HG02938 (cell line): Measurements from ENCODE around the gene YPEL4.

Source experiments
- ATAC-seq: cut with Tn5 transposase; IDR thresholded peaks from one replicate; pipeline ENCODE4 v1.9.1; 2021; ENCODE audit warnings: mild to moderate bottlenecking, moderate library complexity; ENCODE audit not compliant: unreplicated experiment

YPEL4 gene

GRCh38 chr11:57651408-57651807 is 1.7 kb upstream of the YPEL4 start:
- no peak for ATAC-seq

DNA sequence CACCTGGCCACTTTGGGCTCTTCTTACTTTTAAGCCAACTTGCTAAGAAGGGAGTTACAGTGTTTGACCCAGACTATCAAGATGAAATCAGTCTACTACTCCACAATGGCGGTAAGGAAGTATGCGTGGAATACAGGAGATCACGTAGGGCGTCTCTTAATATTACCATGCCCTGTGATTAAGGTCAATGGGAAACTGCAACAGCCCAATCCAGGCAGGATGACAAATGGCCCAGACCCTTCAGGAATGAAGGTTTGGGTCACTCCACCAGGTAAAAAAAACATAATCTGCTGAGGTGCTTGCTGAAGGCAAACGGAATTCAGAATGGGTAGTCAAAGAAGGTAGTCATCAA is 1.0 kb upstream of the YPEL4 start:
- ATAC-seq = no peak

DNA sequence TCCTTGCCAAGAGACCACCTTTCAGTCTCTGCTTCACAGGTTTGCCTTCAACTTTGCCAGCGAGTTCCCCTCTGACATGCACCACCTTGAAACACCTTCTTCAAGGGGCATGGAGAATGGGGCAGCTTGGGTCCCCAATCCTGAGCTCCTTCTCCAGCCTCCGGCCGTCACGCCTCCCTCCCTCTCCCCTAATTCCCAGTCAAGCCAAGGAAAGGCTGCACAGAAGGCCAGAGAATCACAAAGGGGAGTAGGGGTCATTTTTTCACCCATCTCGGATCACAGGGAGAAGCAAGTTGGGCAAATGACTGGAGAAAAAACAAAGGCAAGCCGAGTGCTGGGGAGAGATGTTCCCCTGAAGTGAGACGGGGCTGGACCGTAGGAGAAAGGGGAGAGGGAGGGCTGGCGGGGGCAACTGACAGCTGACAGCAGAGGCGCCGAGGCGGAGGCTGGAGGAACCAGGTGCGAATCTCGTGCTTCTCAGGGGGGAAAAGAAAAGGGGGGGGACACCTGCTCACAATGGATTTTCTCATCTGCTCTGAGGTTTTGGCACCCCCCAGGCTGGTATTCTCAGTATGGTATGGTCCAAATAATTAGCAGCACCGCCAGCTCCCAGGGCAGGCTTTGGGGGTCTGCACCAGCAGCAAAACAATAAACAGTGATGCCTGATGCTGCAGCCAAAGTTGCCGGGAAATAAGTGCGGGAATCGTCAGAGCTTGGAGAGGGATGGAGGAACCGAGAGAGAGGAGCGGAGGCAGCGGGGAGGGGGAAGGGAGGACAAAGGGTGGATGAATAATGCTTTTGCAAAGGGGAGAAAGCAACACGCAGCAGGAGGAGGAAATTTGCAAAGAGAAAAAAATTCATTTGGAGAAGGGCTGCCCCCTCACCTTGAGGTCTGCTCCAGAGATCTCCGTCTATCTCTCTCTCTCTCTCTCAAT is 644 bp downstream of the YPEL4 start:
- ATAC-seq = no peak

DNA sequence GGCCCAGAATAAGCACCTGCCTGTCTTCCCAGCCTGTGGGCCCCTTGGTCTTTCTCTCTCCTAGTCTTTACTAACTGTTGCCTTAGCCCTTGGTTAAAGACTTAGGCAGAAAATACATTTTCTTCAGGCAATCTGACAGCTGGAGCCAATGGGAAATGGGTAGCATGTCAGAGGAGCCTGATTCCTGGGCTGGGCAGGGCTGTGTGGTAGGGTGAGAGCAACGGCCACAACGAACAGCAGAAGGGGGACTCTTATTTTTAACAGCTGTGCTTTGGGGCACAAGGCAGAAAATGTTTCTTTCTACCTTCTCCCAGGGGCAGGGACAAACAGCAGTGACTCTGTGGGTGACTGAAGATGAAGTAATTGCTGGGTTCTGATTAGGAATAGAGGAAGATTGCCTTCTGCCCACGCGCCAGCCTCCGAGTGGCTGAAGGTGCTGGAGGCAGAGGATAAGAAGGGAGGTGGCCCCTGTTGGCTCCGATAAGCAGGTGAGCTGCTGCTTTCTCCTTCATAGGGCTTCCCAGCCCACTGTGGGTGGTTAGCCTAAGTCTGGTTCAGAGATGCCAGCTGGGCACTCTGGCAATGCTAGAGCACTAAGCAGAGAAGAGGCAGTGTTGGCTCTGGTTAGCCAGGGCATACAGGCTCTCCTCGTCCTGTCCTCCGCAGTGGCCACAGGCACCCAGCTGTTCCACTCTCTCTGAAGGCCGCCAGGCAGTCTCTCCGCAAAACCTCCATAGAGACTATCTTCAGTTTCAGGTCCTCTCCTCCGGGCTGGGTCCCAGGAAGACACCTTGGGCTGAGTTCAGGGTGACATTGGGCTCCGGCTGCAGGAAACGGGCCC is 1.5 kb downstream of the YPEL4 start:
- no peak for ATAC-seq

DNA sequence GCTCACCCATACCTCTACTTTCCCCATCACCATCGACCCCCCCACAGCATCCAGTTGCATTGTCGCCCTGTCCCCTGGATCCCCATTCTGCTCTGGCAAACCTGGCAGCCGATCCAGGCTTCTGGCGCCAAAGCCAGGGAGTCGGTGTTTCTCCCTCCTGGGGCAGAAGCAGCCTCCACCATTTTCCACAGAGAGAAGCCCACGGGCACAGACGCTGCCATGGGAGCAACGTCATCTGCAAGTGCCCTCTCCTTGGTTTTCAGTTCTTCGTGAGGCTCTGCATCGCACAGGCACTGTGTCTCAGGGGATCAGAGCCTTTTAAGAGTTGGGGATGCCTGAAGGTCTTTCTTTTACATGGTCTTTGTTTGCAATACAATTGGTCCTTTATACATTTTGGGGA is 2.3 kb downstream of the YPEL4 start:
- ATAC-seq = no peak

DNA sequence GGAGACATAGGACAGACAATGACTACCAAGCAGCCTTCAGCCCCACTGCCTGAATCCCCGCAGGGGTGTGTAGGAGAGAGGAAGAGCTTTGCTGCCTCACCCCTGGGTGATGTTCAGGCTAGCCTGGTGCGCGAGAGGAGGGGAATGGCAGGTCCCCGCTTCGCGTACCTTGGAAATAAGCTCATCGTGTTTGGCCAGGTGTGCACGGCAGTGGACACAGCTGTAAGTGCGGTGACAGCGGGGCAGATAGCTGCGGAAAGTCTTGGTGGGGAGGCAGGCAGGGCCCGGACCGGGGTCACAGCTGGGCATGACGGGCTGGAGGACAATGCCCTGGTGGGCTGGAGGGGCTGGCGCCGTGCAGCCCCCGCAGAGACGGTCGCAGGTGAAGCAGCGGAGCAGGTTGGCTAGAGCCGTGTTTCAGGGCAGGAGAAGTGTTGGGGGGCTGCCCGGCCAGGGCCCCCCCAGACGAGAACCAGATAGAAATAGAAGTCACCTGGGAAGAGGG is 2.9 kb downstream of the YPEL4 start:
- no peak for ATAC-seq

- no peak for ATAC-seq
These were observed 3.4 kb downstream of the YPEL4 start for GRCh38 chr11:57646194-57646798.

GRCh38 chr11:57645689-57646085 is 4.0 kb downstream of the YPEL4 start:
- ATAC-seq = no peak

GRCh38 chr11:57644748-57645688 is 4.7 kb downstream of the YPEL4 start:
- ATAC-seq = peak; percentile 61

- no peak for ATAC-seq
These were observed 5.9 kb downstream of the YPEL4 start for GRCh38 chr11:57643802-57644201.

DNA sequence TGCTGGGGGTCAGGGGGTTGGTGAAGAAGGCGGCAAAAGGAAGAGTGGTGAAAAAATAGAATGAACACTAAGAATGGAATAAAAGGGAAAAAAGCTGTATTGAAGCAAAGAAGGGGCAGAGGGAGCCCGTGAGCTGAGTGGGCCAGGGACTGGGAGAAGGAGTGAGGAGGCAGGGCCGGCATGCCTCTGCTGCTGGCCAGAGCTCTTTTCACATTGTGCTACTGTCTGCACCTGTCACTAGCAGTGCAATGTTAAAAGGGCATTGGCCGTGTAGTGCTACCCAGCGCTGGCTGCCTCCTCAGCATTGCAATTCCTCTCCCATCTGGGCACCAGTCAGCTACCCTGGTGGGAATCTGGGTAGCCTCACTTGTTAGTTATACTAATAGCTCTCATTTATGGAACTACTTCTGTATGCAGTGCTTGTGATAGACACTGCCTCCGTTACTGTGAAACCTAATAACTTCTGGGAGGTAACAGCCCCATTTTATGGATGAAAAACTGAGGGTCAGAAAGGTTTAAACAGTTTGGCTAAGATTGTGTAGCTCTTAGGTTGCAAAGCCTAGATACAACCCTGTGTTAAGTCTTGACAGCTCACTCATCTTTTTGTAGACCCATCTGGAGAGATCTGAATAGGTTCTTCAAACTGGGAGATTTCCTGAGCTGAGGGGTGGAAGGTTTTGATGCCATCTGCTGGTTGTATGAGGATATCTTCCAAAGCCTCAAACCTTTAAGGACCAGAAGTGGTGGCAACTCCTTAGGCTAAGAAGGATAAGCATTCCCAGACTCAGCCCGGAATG is 8.5 kb downstream of the YPEL4 start:
- no peak for ATAC-seq

DNA sequence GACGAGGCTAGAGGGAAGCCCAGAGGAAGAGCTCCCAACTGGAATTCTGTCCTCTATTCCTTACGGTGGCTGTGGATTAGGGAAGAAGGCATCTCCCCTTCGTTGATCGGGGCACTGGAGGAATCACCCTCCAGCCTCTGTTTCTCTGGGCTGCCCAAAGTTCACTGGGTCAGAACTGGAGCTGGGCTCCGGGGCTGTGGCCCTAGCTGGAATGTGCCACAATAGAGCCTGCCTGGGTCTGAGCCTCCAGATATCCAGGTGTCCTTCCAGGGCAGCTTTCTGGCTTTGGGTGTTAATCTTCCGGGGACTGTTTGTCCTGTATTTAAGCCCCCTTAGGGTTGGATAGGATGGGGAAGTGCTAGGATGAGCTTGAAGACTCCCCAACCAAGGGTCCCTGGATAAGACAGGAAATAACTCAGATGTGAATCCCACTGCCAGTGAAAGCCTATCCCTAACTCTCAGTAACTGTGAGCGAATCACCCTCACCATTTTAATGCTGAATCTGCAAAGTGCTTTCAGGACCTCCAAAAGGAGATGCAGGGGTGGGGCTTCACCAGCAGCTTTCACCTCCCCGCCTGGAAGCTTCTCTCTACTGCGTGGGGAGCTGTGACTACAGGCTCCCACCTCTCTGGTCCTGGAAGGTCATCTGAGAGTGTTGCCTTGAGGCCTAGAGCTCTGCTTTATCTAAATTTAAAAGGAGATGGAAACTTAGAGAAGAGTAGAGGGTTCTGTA is 9.5 kb downstream of the YPEL4 start:
- ATAC-seq = no peak

DNA sequence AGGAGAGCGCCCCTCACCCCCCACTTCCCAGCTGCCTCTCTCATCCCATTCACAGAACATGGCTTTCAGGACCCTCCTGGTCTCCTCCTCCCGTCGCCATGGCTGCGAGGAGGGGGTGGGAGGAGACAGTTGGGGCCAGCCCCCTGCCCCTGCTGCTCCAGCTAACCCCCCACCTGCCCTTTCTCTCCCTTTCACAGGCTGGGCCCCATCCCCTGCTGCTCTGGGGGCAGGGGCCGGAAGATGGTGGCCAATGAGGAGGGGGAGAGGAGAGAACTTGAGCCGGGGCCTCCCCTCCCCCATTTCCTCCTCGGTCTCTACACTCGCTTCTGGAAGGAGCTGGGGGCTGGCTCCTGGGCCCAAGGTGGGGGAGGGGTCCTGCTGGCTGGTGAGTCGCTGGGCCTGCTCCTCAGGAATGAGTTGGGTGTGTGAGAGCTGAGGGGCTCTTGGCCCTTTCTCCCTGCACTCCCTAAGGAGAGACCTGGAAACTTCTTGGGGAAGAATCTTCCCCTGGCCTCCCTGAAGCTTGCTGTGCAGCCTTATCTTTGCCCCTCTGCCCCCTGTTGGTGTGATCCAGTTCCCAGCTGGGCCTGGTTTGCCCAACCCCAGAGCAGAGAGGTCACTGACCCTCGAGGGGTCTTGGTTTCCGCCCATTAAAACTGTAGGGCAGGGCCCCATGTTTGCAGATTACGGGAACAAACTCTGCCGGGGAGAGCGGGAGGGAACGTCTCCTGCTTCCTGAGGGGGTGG is 10.2 kb downstream of the YPEL4 start:
- ATAC-seq = no peak

GRCh38 chr11:57638811-57639320 is 10.8 kb downstream of the YPEL4 start:
- no peak for ATAC-seq

- no peak for ATAC-seq
These were observed 11.5 kb downstream of the YPEL4 start for GRCh38 chr11:57638005-57638781.

DNA sequence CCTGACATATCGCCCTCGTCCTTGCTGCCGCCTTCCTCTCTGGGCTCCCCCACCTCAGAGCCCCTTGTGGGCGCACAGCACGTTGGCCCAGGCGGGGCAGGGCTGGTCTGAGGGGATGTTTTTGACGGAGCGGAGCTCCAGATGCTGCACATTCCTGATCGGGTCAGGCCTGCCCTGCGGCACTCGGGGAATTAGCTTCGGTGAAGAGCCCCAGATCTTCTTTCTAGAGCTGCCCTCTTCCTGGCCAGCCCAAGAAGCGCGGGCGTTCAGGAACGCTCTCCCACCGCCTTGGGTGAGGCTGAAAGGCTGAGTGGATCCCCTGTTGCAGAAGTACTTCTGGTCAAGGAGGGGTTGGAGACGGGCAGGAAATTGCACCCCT is 12.1 kb downstream of the YPEL4 start:
- no peak for ATAC-seq

- no peak for ATAC-seq
These were observed 14.5 kb downstream of the YPEL4 start for GRCh38 chr11:57635246-57635645.
